Body of pancreas (tissue), 4 donors: ENCODE results near the gene OR10G6.

ENCODE experiments used
- POLR2A ChIP-seq, 3 donors: fragments of 450-650 bp; IDR thresholded peaks; one replicate each; pipeline ENCODE4 v1.6.1; 2016; ENCODE audit warnings: antibody characterized with exemption in 3 of 3, mild to moderate bottlenecking in 2 of 3
- TF ChIP-seq, protein P1 (sequence below), 7 experiments: fragments of 450-650 bp in 4 of 7; fragments of 200-600 bp in 3 of 7; sonication (generic) in 3 of 7; IDR thresholded peaks; one replicate each; pipeline ENCODE4 v1.5.1; 2016 to 2019; ENCODE audit warnings: antibody characterized with exemption in 7 of 7

DNA sequence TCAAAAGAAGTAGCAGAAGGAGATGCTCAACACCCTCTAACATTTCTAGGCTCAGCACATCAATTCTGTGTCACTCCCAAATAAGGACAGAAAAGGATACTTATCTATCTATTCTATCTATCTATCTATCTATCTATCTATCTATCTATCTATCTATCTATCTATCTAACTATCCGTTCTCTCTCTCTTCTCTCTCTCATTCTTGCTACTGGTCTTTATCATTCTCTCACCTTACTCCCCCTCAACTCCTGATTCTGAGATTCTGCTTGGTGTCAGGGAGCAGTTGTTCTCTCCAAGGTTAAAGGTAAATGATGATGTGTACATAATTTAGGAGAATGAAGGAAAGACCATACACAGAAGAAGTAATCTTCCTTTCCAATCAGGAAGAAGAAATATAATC is at the start of gene OR10G6:
- TF ChIP-seq, protein P1, sequence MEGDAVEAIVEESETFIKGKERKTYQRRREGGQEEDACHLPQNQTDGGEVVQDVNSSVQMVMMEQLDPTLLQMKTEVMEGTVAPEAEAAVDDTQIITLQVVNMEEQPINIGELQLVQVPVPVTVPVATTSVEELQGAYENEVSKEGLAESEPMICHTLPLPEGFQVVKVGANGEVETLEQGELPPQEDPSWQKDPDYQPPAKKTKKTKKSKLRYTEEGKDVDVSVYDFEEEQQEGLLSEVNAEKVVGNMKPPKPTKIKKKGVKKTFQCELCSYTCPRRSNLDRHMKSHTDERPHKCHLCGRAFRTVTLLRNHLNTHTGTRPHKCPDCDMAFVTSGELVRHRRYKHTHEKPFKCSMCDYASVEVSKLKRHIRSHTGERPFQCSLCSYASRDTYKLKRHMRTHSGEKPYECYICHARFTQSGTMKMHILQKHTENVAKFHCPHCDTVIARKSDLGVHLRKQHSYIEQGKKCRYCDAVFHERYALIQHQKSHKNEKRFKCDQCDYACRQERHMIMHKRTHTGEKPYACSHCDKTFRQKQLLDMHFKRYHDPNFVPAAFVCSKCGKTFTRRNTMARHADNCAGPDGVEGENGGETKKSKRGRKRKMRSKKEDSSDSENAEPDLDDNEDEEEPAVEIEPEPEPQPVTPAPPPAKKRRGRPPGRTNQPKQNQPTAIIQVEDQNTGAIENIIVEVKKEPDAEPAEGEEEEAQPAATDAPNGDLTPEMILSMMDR (IDR thresholded peaks at IDR 0.05) = no peak
- no peak for TF ChIP-seq POLR2A (IDR thresholded peaks at IDR 0.05)
